Thymus (tissue), 11 donors: ENCODE data around the gene PALD1. TPM values are rescaled to one million over a fixed set of nuclear protein-coding genes. Genes with fewer than 3 reads are reported as not detected.

Experiments
- DNase-seq, 9 donors: peaks; one replicate each; pipeline ENCODE4 v3.0.0-alpha.2; 2013; ENCODE audit warnings: low spot score in 9 of 9, low read depth in 6 of 9, missing footprints in 1 of 9
- H3K27ac ChIP-seq, 2 donors: one replicate each; pipeline ENCODE4 v1.5.1; 2013; ENCODE audit warnings: control low read depth in 1 of 2, low read depth in 1 of 2, low read length in 1 of 2, mild to moderate bottlenecking in 1 of 2, moderate library complexity in 1 of 2
- H3K27me3 ChIP-seq, 2 donors: one replicate each; pipeline ENCODE4 v1.5.1; 2013; ENCODE audit warnings: low read length in 1 of 2; ENCODE audit not compliant: control insufficient read depth in 2 of 2, insufficient read depth in 1 of 2
- H3K36me3 ChIP-seq, 2 donors: one replicate each; pipeline ENCODE4 v1.5.1; 2013; ENCODE audit warnings: low read length in 1 of 2, mild to moderate bottlenecking in 1 of 2, moderate library complexity in 1 of 2; ENCODE audit not compliant: control insufficient read depth in 2 of 2, insufficient read depth in 2 of 2
- H3K4me1 ChIP-seq, 2 donors: one replicate each; pipeline ENCODE4 v1.5.1; 2013; ENCODE audit warnings: low read length in 2 of 2; ENCODE audit not compliant: control insufficient read depth in 2 of 2, insufficient read depth in 2 of 2
- H3K4me3 ChIP-seq, 2 donors: one replicate each; pipeline ENCODE4 v1.5.1; 2013; ENCODE audit warnings: low read length in 2 of 2, control low read depth in 1 of 2, mild to moderate bottlenecking in 1 of 2
- H3K9me3 ChIP-seq, 2 donors: one replicate each; pipeline ENCODE4 v1.5.1; 2013; ENCODE audit warnings: low read length in 1 of 2, mild to moderate bottlenecking in 1 of 2; ENCODE audit not compliant: control insufficient read depth in 2 of 2, insufficient read depth in 1 of 2
- WGBS: extraction: QIAGEN DNeasy Blood & Tissue Kit; methylation state at CpG from one replicate; pipeline ENCODE4 v1.1.7; 2013; 5-methylcytosine and 5-hydroxymethylcytosine counted together
- polyA plus RNA-seq: library from polyadenylated mRNA; stranded (reverse); fragments of 200-250 nt; gene quantifications from one replicate; pipeline ENCODE4 v1.2.3, GENCODE V29; 2013
- total RNA-seq: library from RNA; stranded (reverse); fragments of 120-200 nt; gene quantifications from one replicate; pipeline ENCODE4 v1.2.4, GENCODE V29; 2013
- donor health status: healthy.

The PALD1 gene
- total and polyA plus RNA-seq, 2 donors, result 7.3 to 10.3 TPM

- no peak for DNase-seq
Measured at GRCh38 chr10:70596110-70596798, 117.7 kb downstream of the PALD1 start.

DNA sequence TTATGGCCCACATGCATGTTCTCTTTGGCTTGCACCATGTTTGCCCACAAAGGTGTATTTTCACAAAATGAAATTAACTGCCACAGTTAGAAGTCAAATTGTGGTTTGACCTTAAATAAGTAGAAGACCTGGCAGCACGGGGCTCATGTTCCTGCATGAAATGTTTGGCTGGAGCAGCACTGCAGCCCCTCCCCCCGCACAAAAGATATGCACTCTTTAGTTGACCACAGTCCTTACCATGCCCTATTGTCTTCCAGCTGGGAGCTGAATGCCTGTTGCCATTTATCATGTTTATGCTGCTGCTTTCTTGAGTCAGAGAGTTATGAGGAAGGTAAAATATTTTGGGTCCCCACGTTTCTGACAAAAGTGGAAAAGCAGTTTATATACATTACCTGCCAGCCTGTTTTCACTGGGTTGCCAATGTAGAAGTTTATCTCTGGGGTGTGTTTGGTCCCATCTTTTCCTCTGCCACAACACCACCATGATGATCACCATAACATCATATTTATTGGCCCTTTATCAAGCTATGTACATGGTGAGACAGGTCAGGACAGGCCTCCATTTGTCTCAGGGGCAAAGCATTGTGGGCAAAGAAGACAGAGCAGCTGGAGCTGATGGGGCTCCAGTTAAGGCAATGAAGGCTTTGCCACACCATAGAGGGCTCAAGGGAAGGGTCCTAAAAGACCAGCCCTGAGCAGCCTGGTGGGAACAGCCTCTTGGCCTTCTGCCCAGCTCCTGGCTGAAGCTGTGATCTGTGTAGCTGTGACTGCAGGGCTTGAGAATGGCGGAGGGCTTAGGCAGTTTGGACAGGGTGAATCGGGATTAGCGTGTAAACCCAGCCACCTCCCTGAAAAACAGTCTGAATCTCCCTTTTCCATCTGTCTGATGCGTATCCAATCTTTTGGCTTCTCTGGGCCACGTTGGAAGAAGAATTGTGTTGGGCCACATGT lies 118.6 kb downstream of the PALD1 start:
- peaks cover 0 to 5% of the 10 kb centered on the region in 2 donors for H3K36me3 ChIP-seq
- peaks cover 0 to 4% of the 10 kb centered on the region in 2 donors for H3K9me3 ChIP-seq
- no peak overlapping the region for H3K27ac ChIP-seq
- no peak overlapping the region for H3K4me3 ChIP-seq
- DNase-seq, result no peak
- 87% methylated on average over 8 of the region's 8 CpGs for WGBS
- peaks cover 2 to 16% of the 10 kb centered on the region in 2 donors for H3K4me1 ChIP-seq
- no peaks in the 10 kb centered on the region for H3K27me3 ChIP-seq

More at GRCh38 chr10:70596110-70596798, 117.7 kb downstream of the PALD1 start:
- Histone ChIP-seq H3K27me3 (no peaks in the 10 kb centered on the region), H3K36me3 (peaks cover 0 to 5% of the 10 kb centered on the region in 2 donors), H3K9me3 (peaks cover 0 to 4% of the 10 kb centered on the region in 2 donors), H3K27ac (no peak overlapping the region), H3K4me1 (peaks cover 0 to 10% of the 10 kb centered on the region in 2 donors), H3K4me3 (no peak overlapping the region)
- 96% methylated on average over 14 of the region's 14 CpGs for WGBS

GRCh38 chr10:70597856-70598815 lies 119.6 kb downstream of the PALD1 start:
- 98% methylated on average over 34 of the region's 34 CpGs for WGBS
- Histone ChIP-seq H3K4me1 (peaks cover 10 to 23% of the 10 kb centered on the region in 2 donors), H3K4me3 (no peak overlapping the region), H3K36me3 (peaks cover 0 to 5% of the 10 kb centered on the region in 2 donors), H3K27me3 (no peaks in the 10 kb centered on the region), H3K9me3 (peaks cover 0 to 4% of the 10 kb centered on the region in 2 donors), H3K27ac (no peak overlapping the region)
- no peak for DNase-seq

- 91% methylated on average over 16 of the region's 16 CpGs for WGBS
- Histone ChIP-seq H3K27ac (no peak overlapping the region), H3K36me3 (peaks cover 0 to 5% of the 10 kb centered on the region in 2 donors), H3K4me1 (peaks cover 10 to 27% of the 10 kb centered on the region in 2 donors), H3K9me3 (peaks cover 0 to 4% of the 10 kb centered on the region in 2 donors), H3K4me3 (no peak overlapping the region), H3K27me3 (no peaks in the 10 kb centered on the region)
- DNase-seq, result no peak
Measured at GRCh38 chr10:70598857-70599295, 120.3 kb downstream of the PALD1 start.

GRCh38 chr10:70599319-70599718 lies 120.8 kb downstream of the PALD1 start:
- DNase-seq, result no peak
- H3K4me1 ChIP-seq, result peaks cover 10 to 27% of the 10 kb centered on the region in 2 donors
- H3K4me3 ChIP-seq, result no peak overlapping the region
- no peaks in the 10 kb centered on the region for H3K27me3 ChIP-seq
- WGBS, result 98% methylated on average over 8 of the region's 8 CpGs
- peaks cover 0 to 4% of the 10 kb centered on the region in 2 donors for H3K9me3 ChIP-seq
- H3K27ac ChIP-seq, result no peak overlapping the region
- peaks cover 0 to 5% of the 10 kb centered on the region in 2 donors for H3K36me3 ChIP-seq

DNA sequence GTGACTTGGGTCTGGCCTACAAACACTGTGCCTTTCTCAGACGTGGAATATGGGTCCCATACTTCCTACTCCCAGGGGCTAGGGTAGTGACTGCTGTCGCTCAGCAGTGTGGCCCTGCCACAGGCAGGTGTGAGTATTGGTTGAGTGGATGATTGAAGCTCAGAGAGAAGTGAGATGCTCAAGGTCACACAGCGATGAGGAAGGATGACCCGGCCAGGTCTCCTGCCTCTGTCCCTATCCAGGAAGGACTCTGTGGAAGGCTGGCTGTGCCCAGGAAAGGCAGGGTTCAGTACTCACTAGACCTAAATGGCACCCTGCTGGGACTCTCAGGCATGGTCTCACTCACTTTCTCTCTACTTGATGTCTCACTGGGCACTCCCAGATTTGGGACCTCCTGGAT lies 121.2 kb downstream of the PALD1 start:
- DNase-seq, result no peak
- no peak overlapping the region for H3K27ac ChIP-seq
- 97% methylated on average over 4 of the region's 4 CpGs for WGBS

DNA sequence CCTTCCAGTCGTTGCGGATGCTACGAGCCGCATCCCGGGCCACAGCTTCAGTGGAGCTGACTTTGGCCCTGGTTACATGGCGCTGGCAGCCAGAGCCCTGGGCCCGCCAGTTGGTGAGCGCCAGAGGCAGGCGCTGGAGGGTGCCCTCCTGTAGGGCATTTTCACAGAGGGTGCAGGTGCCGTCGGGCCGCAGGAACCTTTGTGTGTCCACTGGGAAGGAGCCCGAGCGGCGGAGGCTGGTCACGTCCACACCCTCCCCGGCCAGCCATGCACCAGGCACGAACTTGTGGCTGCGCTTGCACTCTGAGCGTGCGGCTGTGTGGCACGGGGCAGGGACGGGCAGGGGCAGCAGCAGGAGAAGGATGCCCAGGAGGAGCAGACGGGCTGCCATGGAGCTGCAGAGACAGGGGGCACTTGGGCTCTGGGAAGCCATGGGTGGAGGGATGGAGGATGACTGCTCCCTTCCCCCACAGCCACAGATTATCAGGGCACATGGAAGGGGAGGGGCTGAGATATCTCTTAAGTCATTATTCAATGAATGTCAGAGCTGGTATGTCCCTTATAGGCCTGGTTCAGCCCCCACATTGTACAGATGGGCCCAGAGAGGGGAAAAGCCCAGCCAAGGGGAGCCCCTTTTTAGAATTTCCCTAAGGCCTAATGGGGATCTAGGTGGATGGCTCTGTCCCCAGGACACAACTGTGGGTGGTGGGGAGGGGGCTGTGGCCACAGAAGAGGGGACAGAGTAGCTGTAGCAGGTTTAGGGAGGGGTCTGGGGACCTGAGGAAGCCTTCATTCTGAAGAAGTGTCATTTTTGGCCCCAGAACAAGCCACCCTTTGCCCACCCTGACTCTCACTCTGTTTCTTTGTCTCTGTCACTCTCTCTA lies 122.2 kb downstream of the PALD1 start:
- no peak for DNase-seq
- peaks cover 0 to 4% of the 10 kb centered on the region in 2 donors for H3K9me3 ChIP-seq
- H3K27me3 ChIP-seq, result no peaks in the 10 kb centered on the region
- WGBS, result 98% methylated on average over 24 of the region's 24 CpGs
- peaks cover 10 to 27% of the 10 kb centered on the region in 2 donors for H3K4me1 ChIP-seq
- H3K36me3 ChIP-seq, result peaks cover 0 to 5% of the 10 kb centered on the region in 2 donors
- no peak overlapping the region for H3K4me3 ChIP-seq
- no peak overlapping the region for H3K27ac ChIP-seq

More for the DNA sequence above, 121.2 kb downstream of the PALD1 start:
- peaks cover 0 to 5% of the 10 kb centered on the region in 2 donors for H3K36me3 ChIP-seq
- peaks cover 10 to 27% of the 10 kb centered on the region in 2 donors for H3K4me1 ChIP-seq
- H3K9me3 ChIP-seq, result peaks cover 0 to 4% of the 10 kb centered on the region in 2 donors
- no peaks in the 10 kb centered on the region for H3K27me3 ChIP-seq
- no peak overlapping the region for H3K4me3 ChIP-seq

DNA sequence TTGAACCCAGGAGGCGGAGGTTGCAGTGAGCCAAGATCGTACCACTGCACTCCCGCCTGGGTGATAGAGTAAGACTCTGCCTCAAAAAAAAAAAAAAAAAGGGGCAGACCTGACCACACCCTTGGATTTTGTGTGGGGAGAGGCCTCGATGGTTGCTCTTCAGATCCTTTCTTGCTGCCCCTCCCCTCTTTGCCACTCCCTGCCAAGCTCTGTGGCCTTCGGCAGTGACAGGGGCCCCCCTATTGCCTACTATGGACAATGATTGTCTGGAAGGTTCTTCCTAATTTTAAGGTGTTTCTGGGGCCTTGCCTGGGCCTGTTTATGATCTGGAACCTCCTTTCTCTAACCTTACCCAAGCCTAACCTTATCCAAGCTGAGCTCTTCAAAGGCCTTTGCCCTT lies 123.2 kb downstream of the PALD1 start:
- no peak for DNase-seq
- Histone ChIP-seq H3K36me3 (peaks cover 0 to 3% of the 10 kb centered on the region in 2 donors), H3K4me1 (peaks cover 10 to 25% of the 10 kb centered on the region in 2 donors), H3K27ac (no peak overlapping the region), H3K27me3 (no peaks in the 10 kb centered on the region), H3K9me3 (peaks cover 0 to 4% of the 10 kb centered on the region in 2 donors), H3K4me3 (peak overlapping the region; percentile 23 to 29)
- WGBS, result 78% methylated on average over 5 of the region's 5 CpGs
